ENCODE results near the gene TOGARAM1.

The TOGARAM1 gene

DNA sequence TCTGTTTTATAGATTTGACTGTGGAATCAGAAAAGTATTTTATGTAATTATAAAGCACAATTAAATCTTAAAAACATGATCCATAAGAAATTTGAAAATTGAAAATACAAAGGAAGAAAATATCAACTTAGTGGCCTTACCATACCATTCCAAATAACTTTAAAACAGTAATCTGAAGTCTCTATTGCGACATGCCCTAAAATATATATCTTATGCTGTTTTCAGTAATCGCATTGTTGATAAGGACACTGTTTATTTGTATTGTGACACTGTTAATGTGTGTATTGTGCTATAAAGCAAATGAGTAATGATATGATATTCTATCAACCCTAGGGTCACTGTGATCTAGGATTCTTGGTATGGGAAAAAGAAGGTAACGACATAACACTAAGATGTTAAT, 7.2 kb upstream of the TOGARAM1 start:
- TF ChIP-seq, protein P1, sequence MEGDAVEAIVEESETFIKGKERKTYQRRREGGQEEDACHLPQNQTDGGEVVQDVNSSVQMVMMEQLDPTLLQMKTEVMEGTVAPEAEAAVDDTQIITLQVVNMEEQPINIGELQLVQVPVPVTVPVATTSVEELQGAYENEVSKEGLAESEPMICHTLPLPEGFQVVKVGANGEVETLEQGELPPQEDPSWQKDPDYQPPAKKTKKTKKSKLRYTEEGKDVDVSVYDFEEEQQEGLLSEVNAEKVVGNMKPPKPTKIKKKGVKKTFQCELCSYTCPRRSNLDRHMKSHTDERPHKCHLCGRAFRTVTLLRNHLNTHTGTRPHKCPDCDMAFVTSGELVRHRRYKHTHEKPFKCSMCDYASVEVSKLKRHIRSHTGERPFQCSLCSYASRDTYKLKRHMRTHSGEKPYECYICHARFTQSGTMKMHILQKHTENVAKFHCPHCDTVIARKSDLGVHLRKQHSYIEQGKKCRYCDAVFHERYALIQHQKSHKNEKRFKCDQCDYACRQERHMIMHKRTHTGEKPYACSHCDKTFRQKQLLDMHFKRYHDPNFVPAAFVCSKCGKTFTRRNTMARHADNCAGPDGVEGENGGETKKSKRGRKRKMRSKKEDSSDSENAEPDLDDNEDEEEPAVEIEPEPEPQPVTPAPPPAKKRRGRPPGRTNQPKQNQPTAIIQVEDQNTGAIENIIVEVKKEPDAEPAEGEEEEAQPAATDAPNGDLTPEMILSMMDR (IDR thresholded peaks at IDR 0.05; ENCODE audit: extremely low read depth, missing control alignments): no peak
- no peak for DNase-seq (ENCODE audit: low spot score)

DNA sequence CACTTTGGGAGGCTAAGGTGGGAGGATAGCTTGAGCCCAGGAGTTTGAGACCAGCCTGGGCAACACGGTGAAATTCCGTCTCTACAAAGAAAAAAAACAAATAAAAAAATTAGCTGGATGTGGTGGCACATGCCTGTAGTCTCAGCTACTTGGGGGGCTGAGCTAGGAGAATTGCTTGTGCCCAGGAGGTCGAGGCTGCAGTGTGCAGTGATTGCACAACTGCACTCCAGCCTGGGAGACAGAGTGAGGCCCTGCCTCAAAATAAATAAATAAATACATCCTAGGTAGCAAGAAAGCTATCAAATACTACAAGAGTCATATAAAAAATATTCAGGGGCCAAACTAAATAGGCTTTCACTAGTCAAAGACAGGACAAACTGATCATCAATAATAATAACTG, 6.5 kb upstream of the TOGARAM1 start:
- no peak for DNase-seq (ENCODE audit: low spot score)
- TF ChIP-seq, protein P1 (IDR thresholded peaks at IDR 0.05; ENCODE audit: extremely low read depth, missing control alignments): no peak

DNA sequence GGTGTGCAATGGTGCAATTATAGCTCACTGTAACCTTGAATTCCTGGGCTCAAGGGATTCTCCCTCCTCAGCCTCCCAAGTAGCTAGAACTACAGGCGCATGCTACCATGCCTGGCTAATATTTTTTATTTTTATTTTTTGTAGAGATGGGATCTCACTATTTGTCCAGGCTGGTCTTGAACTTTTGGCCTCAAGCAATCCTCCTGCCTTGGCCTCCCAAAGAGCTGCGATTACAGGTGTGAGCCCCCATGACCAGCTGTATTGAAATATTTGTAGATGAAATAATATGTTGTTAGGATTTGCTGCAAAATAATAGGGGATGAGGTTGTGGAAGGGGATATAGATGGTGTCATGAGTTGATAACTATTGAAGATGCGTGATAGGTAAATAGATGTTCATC, 5.1 kb upstream of the TOGARAM1 start:
- TF ChIP-seq, protein P1 (IDR thresholded peaks at IDR 0.05; ENCODE audit: extremely low read depth, missing control alignments): no peak
- no peak for DNase-seq (ENCODE audit: low spot score)

DNA sequence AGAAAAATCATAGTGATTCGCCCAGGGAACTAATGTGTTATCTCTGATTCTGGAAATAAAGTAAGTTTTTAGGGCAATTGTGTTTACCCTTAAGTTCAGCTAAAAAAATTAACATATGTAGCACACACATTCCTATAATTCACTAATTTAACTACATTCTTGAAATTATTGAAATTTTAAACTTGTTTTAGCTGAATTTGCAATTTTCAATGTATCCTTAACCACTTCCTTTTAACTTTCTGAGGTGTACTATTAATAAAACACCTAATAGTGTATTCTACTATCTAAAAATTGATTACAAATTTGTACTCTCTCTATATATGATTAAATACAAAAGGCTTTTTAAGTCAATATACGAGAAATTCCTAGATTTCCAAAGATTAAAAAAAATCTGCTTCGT, 2.5 kb upstream of the TOGARAM1 start:
- TF ChIP-seq, protein P1 (IDR thresholded peaks at IDR 0.05; ENCODE audit: extremely low read depth, missing control alignments): no peak
- no peak for DNase-seq (ENCODE audit: low spot score)

DNA sequence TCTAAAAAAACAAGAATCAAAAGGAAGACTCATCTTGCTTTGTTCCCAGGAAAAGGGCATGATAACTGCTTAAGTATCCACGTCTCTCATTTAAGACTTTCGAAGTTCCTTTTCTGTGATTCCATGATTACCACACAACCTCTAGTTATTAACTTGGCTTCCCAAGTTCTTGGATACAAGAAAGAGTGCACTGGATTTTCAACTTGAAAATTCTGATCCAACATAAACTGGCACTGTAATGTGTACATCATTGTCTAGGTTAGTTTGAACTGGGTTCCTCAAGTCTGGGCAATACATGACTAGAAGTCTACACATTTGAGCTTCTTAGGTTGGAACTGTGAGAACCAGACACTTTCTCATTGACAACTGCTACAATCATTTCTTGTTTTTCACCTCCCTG, 1.8 kb upstream of the TOGARAM1 start:
- DNase-seq (ENCODE audit: low spot score): no peak
- TF ChIP-seq, protein P1 (IDR thresholded peaks at IDR 0.05; ENCODE audit: extremely low read depth, missing control alignments): no peak

DNA sequence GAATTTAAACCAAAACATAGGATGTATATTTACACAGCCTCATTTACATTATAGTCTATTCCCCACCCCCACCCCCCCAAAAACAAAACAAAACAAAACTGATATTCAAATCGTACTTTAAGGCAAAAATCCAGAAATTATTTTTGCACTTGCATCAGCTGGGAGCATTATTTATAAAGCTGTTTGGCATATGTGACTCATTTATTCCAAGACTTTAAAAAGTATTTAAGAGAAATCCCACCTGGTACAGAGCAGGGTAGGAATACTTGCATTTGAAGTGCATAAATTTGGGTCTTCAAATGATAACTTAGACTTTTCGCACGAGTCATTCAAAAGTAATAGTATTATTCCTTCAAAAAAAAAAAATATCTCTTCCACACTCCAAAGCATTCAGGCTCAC, 1.3 kb upstream of the TOGARAM1 start:
- DNase-seq (ENCODE audit: low spot score): no peak
- TF ChIP-seq, protein P1 (IDR thresholded peaks at IDR 0.05; ENCODE audit: extremely low read depth, missing control alignments): no peak

DNA sequence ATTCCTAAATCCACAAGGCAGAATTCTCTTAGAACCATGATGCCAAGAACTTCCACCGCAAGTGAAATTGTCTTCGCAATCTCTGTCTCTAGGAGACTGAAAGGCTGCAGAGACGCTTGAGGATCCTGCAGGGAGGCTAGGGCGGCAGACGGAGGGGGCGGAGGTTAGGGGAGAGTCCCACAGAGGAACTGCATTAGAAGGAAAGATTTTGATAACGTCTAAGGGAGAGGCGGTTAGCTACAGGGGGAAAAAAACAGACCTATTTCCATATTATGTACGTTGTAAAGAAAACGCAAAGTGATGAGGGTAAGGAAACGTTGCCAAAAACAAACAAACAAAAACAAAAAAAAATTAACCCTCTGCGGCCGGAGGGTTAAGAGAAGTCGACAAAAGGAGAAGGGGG, 838 bp upstream of the TOGARAM1 start:
- TF ChIP-seq, protein P1 (IDR thresholded peaks at IDR 0.05; ENCODE audit: extremely low read depth, missing control alignments): no peak
- peak; percentile 46 for DNase-seq (ENCODE audit: low spot score)
